Measurements from ENCODE around the gene JHY. TPM values are rescaled to one million over a fixed set of nuclear protein-coding genes. Genes with fewer than 3 reads are reported as not detected.

The JHY gene
- total and polyA plus RNA-seq, 2 of the 8 experiments (the other 6 are each of a cell fraction or from before 2014, with no cell fraction given), result 0.29 to 0.91 TPM

GRCh38 chr11:123006860-123007542, 124.4 kb downstream of the JHY start:
- POLR2A ChIA-PET (ENCODE audit: partially characterized antibody), result no interaction called here
- H3K4me2 ChIP-seq (ENCODE audit: insufficient read depth in 1 of 2, low read depth in 2 of 2, low read length in 2 of 2), result 0 out of 4 replicates have a peak overlapping the region, but pooled peaks of 1 of the 2 experiments have one; percentile 34
- TF ChIP-seq SP1 (IDR thresholded peaks at IDR 0.05; ENCODE audit: low read depth, low read length) (no peak), YY1 (IDR thresholded peaks at IDR 0.05; ENCODE audit: low read depth, low read length) (no peak), SRF (IDR thresholded peaks at IDR 0.05; ENCODE audit: low read depth, low read length) (no peak), FOSL1 (IDR thresholded peaks at IDR 0.05; ENCODE audit: insufficient read depth, low read depth, low read length) (no peak), NRF1 (IDR thresholded peaks at IDR 0.05; ENCODE audit: low read depth, low read length) (no peak), CTCF (IDR thresholded peaks at IDR 0.05; ENCODE audit: control extremely low read depth in 1 of 3, insufficient read depth in 1 of 3, low read depth in 1 of 3, low read length in 3 of 3) (peak in 2 of 3 experiments; percentile 6 to 11; a peak in 1 of 4 replicates), SIN3A (conservative IDR thresholded peaks at IDR 0.05 in 1 of 2, IDR thresholded peaks at IDR 0.05 in 1 of 2; ENCODE audit: low read depth in 1 of 2, low read length in 2 of 2) (no peak), E2F6 (IDR thresholded peaks at IDR 0.05) (no peak), MAFK (IDR thresholded peaks at IDR 0.05; ENCODE audit: low read depth, low read length) (no peak), ASH2L (IDR thresholded peaks at IDR 0.05; ENCODE audit: low read length) (no peak)

More at GRCh38 chr11:123006860-123007542, 124.4 kb downstream of the JHY start:
- peak overlapping the region; percentile 22; the same call in 1 of the 2 replicates for H2AFZ ChIP-seq (ENCODE audit: low read length)
- no peak overlapping the region for H3K4me3 ChIP-seq (ENCODE audit: extremely low read depth in 1 of 4, insufficient read depth in 2 of 4, low read depth in 3 of 4, low read length in 4 of 4)
- H3K9me3 ChIP-seq (ENCODE audit: insufficient read depth in 2 of 2, low read depth in 1 of 2, low read length in 1 of 2), result no peaks in the 10 kb centered on the region
- DNase-seq (ENCODE audit: low read depth in 1 of 2, low spot score in 2 of 2) (no peak), FAIRE-seq (no peak)
- H4K20me1 ChIP-seq (replicated peaks in 1 of 2; ENCODE audit: control insufficient read depth in 1 of 2, insufficient read depth in 2 of 2, low read length in 2 of 2), result no peaks in the 10 kb centered on the region
- 76% methylated on average over 5 of the region's 5 CpGs; no CpG with 5 or more reads in 1 of the 2 experiments for WGBS, 2 experiments (ENCODE audit: extremely low coverage in 1 of 2, insufficient coverage in 1 of 2, insufficient read length in 1 of 2, insufficient replicate concordance in 2 of 2, low coverage in 1 of 2, low lambda C conversion rate in 2 of 2, missing lambda C conversion rate in 1 of 2)
- H3K9ac ChIP-seq (replicated peaks in 1 of 4; ENCODE audit: extremely low read depth in 1 of 4, low read depth in 3 of 4, low read length in 3 of 4), result no peak overlapping the region
- H2BK5ac ChIP-seq (ENCODE audit: low read depth, low read length), result no peak overlapping the region
- H2BK120ac ChIP-seq (replicated peaks; ENCODE audit: low read depth, low read length), result no peak overlapping the region
- no peak overlapping the region for H3K56ac ChIP-seq (replicated peaks; ENCODE audit: insufficient read length, low read depth, low read length)
- no peak overlapping the region for H2BK15ac ChIP-seq (ENCODE audit: low read length)
- H3K27ac ChIP-seq (ENCODE audit: low read depth, low read length), result no peak overlapping the region
- H3K23me2 ChIP-seq (ENCODE audit: low read depth, low read length), result no peaks in the 10 kb centered on the region
- H3K79me2 ChIP-seq (ENCODE audit: control insufficient read depth in 1 of 2, insufficient read depth in 2 of 2, low read length in 2 of 2), result no peaks in the 10 kb centered on the region
- H3K14ac ChIP-seq (ENCODE audit: insufficient read length), result no peak overlapping the region
- H2BK12ac ChIP-seq (ENCODE audit: low read depth, low read length), result no peak overlapping the region
- no peak overlapping the region for H2BK20ac ChIP-seq (ENCODE audit: low read length)
- H4K8ac ChIP-seq (ENCODE audit: extremely low read depth, insufficient read depth, low read length), result no peak overlapping the region
- H4K5ac ChIP-seq (ENCODE audit: insufficient read length, low read depth, low read length), result no peak overlapping the region
- no peak overlapping the region for H3K23ac ChIP-seq (ENCODE audit: insufficient read length)
- no peak overlapping the region for H4K91ac ChIP-seq (replicated peaks; ENCODE audit: insufficient read length, low read length)
- no peaks in the 10 kb centered on the region for H3K27me3 ChIP-seq (replicated peaks in 1 of 4; ENCODE audit: control insufficient read depth in 3 of 4, extremely low read depth in 1 of 4, insufficient read depth in 3 of 4, low read length in 3 of 4)
- H3K4me1 ChIP-seq (replicated peaks in 1 of 4; ENCODE audit: control insufficient read depth in 3 of 4, insufficient read depth in 4 of 4, low read length in 3 of 4), result peaks cover 0 to 4% (median 1%) of the 10 kb centered on the region in 4 experiments; a peak in 2 of 7 replicates
- H2AK5ac ChIP-seq (ENCODE audit: low read depth, low read length), result no peak overlapping the region
- CTCF ChIA-PET (ENCODE audit: partially characterized antibody), result interaction anchor here (0.6 to 10.4 kb wide), 5 partner anchors 15 to 275 kb away, joined by 3 to 98 read pairs (median 4); no protein-coding TSS in a partner anchor
- H3K4ac ChIP-seq (replicated peaks; ENCODE audit: insufficient read length, low read depth, low read length), result no peak overlapping the region
- H3K79me1 ChIP-seq (ENCODE audit: low read depth, low read length), result no peaks in the 10 kb centered on the region
- H3K36me3 ChIP-seq (ENCODE audit: control insufficient read depth in 2 of 4, insufficient read depth in 4 of 4, low read length in 3 of 4), result no peaks in the 10 kb centered on the region
- H3K18ac ChIP-seq (ENCODE audit: extremely low read depth, low read length), result no peak overlapping the region

Data from H1 (cell line).